Neural cell (in vitro differentiated cells): ENCODE results near the gene MGLL.

Experiments
- CTCF ChIP-seq: fragments of 450-650 bp; IDR thresholded peaks from 2 replicates; pipeline ENCODE4 v1.5.1; 2014; ENCODE audit warnings: antibody characterized with exemption, mild to moderate bottlenecking, moderate library complexity; ENCODE audit not compliant: poor library complexity, severe bottlenecking
- EZH2 ChIP-seq: fragments of 200-600, 300-800 bp; shearing (Covaris generic), sonication (generic); IDR thresholded peaks from 2 replicates; pipeline ENCODE4 v1.6.1; 2014; ENCODE audit warnings: antibody characterized with exemption, low read length, borderline replicate concordance, mild to moderate bottlenecking; ENCODE audit not compliant: insufficient read depth, poor library complexity, severe bottlenecking
- MXI1 ChIP-seq: fragments of 450-650 bp; conservative IDR thresholded peaks from 2 replicates; pipeline ENCODE4 v1.6.1; 2014; ENCODE audit warnings: antibody characterized with exemption, mild to moderate bottlenecking; ENCODE audit not compliant: poor library complexity, severe bottlenecking
- POLR2AphosphoS5 ChIP-seq: IDR thresholded peaks from 2 replicates; pipeline ENCODE4 v1.6.1; 2012
- REST ChIP-seq: IDR thresholded peaks from 2 replicates; pipeline ENCODE4 v1.6.1; 2012; ENCODE audit warnings: borderline replicate concordance
- SMC3 ChIP-seq: fragments of 450-650 bp; conservative IDR thresholded peaks from 2 replicates; pipeline ENCODE4 v1.6.1; 2014; ENCODE audit warnings: antibody characterized with exemption, mild to moderate bottlenecking, moderate library complexity; ENCODE audit not compliant: poor library complexity
- TAF1 ChIP-seq: IDR thresholded peaks from 2 replicates; pipeline ENCODE4 v1.6.1; 2012; ENCODE audit warnings: low read depth

- TF ChIP-seq CTCF (no peak), POLR2AphosphoS5 (no peak), MXI1 (no peak), EZH2 (no peak), TAF1 (no peak), REST (no peak), SMC3 (no peak)
Observed at GRCh38 chr3:127815001-127815400, 7.3 kb downstream of the MGLL start.
